ENCODE measurements around the gene KLHL3. TPM values are rescaled to one million over a fixed set of nuclear protein-coding genes. Genes with fewer than 3 reads are reported as not detected.

The KLHL3 gene
- total RNA-seq, 1 experiment from 2014 or later: 3.5 TPM

DNA sequence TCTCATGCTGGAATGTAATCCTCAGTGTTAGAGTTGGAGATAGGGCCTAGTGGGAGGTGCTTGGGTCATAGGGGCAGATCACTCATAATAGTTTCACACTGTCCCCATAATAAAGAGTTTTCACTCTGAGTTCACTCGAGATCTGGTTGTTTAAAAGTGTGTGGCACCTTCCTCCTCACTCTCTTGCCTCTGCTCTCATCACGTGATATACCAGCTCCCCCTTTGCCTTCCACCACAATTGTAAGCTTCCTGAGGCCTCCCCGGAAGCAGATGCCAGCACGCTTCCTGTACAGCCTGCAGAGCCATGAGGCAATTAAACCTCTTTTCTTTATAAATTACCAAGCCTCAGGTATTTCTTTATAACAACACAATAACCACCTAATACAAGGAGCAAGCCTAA lies 3.8 kb upstream of the KLHL3 start:
- intact Hi-C loops (cut with micrococcal nuclease; ENCODE audit: unreplicated experiment): no loop called here
- Mint-ChIP-seq H3K4me1 (ENCODE audit: low read depth, unreplicated experiment) (no peaks in the 10 kb centered on the region), H3K9me3 (ENCODE audit: unreplicated experiment) (no peaks in the 10 kb centered on the region), H3K27ac (ENCODE audit: unreplicated experiment) (no peak overlapping the region), H3K4me3 (ENCODE audit: unreplicated experiment) (no peak overlapping the region), H3K36me3 (ENCODE audit: insufficient read depth, unreplicated experiment) (no peaks in the 10 kb centered on the region), H3K27me3 (ENCODE audit: insufficient read depth, unreplicated experiment) (no peaks in the 10 kb centered on the region)
- BruUV-seq (replicated peaks): no TSS peak
- DNase-seq: no peak
- no peaks in the 10 kb centered on the region for H3K36me3 ChIP-seq (ENCODE audit: control insufficient read depth, insufficient read depth, low read length)
- POLR2A ChIA-PET: no interaction called here
- H3K4me1 ChIP-seq: peaks cover 14% of the 10 kb centered on the region; the same call in 1 of the 2 replicates
- CTCF ChIA-PET: interaction anchor here (3.7 kb wide), 1 partner anchor 110 kb away, joined by 78 read pairs; no protein-coding TSS in a partner anchor
- no peaks in the 10 kb centered on the region for H3K9me3 ChIP-seq
- TF ChIP-seq, protein P1, sequence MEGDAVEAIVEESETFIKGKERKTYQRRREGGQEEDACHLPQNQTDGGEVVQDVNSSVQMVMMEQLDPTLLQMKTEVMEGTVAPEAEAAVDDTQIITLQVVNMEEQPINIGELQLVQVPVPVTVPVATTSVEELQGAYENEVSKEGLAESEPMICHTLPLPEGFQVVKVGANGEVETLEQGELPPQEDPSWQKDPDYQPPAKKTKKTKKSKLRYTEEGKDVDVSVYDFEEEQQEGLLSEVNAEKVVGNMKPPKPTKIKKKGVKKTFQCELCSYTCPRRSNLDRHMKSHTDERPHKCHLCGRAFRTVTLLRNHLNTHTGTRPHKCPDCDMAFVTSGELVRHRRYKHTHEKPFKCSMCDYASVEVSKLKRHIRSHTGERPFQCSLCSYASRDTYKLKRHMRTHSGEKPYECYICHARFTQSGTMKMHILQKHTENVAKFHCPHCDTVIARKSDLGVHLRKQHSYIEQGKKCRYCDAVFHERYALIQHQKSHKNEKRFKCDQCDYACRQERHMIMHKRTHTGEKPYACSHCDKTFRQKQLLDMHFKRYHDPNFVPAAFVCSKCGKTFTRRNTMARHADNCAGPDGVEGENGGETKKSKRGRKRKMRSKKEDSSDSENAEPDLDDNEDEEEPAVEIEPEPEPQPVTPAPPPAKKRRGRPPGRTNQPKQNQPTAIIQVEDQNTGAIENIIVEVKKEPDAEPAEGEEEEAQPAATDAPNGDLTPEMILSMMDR (IDR thresholded peaks at IDR 0.05; ENCODE audit: insufficient read depth in 1 of 2, low read depth in 1 of 2, low read length in 1 of 2, severe bottlenecking in 1 of 2, unreplicated experiment in 1 of 2): no peak
- no peaks in the 10 kb centered on the region for H3K27me3 ChIP-seq (replicated peaks; ENCODE audit: control insufficient read depth, insufficient read depth, low read length)
- no peak overlapping the region for H3K4me3 ChIP-seq (ENCODE audit: low read depth, low read length)

DNA sequence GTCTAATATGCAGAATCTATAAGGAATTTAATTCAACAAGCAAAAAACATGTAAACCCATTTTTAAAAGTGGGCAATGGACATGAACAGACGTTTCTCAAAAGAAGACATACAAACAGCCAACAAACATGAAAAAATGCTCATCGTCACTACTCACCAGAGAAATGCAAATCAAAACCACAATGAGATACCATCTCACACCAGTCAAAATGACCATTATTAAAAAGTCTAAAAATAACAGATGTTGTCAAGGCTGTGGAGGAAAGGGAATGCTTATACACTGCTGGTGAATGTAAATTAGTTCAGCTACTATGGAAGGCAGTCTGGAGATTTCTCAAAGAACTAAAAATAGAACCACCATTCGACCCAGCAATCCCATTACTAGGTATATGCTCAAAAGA lies 3.1 kb upstream of the KLHL3 start:
- CTCF ChIA-PET: no interaction called here
- no TSS peak for BruUV-seq (replicated peaks)
- Histone ChIP-seq H3K36me3 (ENCODE audit: control insufficient read depth, insufficient read depth, low read length) (no peaks in the 10 kb centered on the region), H3K4me3 (ENCODE audit: low read depth, low read length) (no peak overlapping the region), H3K4me1 (peaks cover 18% of the 10 kb centered on the region), H3K27me3 (replicated peaks; ENCODE audit: control insufficient read depth, insufficient read depth, low read length) (no peaks in the 10 kb centered on the region), H3K9me3 (no peaks in the 10 kb centered on the region)
- Mint-ChIP-seq H3K27me3 (ENCODE audit: insufficient read depth, unreplicated experiment) (no peaks in the 10 kb centered on the region), H3K4me3 (ENCODE audit: unreplicated experiment) (no peak overlapping the region), H3K27ac (ENCODE audit: unreplicated experiment) (no peak overlapping the region), H3K36me3 (ENCODE audit: insufficient read depth, unreplicated experiment) (no peaks in the 10 kb centered on the region), H3K9me3 (ENCODE audit: unreplicated experiment) (no peaks in the 10 kb centered on the region), H3K4me1 (ENCODE audit: low read depth, unreplicated experiment) (no peaks in the 10 kb centered on the region)
- POLR2A ChIA-PET: no interaction called here
- intact Hi-C loops (cut with micrococcal nuclease; ENCODE audit: unreplicated experiment): no loop called here
- DNase-seq: no peak
- TF ChIP-seq, protein P1 (IDR thresholded peaks at IDR 0.05; ENCODE audit: insufficient read depth in 1 of 2, low read depth in 1 of 2, low read length in 1 of 2, severe bottlenecking in 1 of 2, unreplicated experiment in 1 of 2): no peak

DNA sequence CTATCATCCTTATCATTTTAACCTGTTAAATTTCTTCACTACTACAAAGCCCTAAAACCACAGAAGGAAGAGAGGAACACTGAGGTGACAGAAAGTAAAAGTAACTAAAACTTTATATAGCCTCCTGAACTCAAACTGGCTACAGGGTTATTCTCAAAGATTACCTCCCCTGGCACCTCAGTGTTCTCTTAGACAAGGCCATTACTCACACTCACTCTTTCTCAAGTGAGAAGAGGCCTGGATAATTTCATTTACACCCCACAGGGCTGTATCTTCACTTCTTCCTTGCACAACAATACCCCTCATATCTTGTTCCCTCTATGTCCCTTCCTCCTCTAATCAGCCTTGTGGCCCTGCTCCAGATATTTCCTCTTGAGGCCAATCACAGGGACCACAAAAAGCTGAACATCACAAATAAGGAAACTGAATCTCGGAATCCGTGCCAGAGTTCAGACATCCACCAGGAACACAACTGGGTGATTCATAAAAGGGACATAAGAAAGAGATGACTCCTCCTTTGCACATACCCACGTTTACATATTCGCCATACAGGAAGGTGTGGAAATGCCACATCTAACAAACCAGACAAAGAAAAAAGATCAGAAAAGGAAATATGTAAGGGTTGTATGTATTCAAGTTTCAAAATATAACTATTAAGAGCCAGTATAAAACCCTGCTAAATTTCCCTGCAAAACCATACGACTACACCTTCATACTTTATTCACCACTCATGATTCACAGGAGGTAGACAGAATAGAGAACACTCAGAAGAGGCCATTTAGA lies 1.7 kb upstream of the KLHL3 start:
- ChIA-PET CTCF (interaction anchor here (3.4 kb wide), 1 partner anchor 78 kb away, joined by 46 read pairs; no protein-coding TSS in a partner anchor), POLR2A (no interaction called here)
- H3K36me3 Mint-ChIP-seq (ENCODE audit: insufficient read depth, unreplicated experiment): no peaks in the 10 kb centered on the region
- TF ChIP-seq, protein P1 (IDR thresholded peaks at IDR 0.05; ENCODE audit: insufficient read depth in 1 of 2, low read depth in 1 of 2, low read length in 1 of 2, severe bottlenecking in 1 of 2, unreplicated experiment in 1 of 2): no peak
- no peak overlapping the region for H3K4me3 ChIP-seq (ENCODE audit: low read depth, low read length)
- H3K27ac Mint-ChIP-seq (ENCODE audit: unreplicated experiment): no peak overlapping the region
- no peaks in the 10 kb centered on the region for H3K27me3 Mint-ChIP-seq (ENCODE audit: insufficient read depth, unreplicated experiment)
- H3K4me1 ChIP-seq: peaks cover 31% of the 10 kb centered on the region
- H3K9me3 Mint-ChIP-seq (ENCODE audit: unreplicated experiment): no peaks in the 10 kb centered on the region
- H3K27me3 ChIP-seq (replicated peaks; ENCODE audit: control insufficient read depth, insufficient read depth, low read length): no peaks in the 10 kb centered on the region
- no peak for DNase-seq
- no peaks in the 10 kb centered on the region for H3K36me3 ChIP-seq (ENCODE audit: control insufficient read depth, insufficient read depth, low read length)
- 0 out of 2 replicates have a peak, but pooled peaks cover 1% of the 10 kb centered on the region for H3K9me3 ChIP-seq
- intact Hi-C loops (cut with micrococcal nuclease; ENCODE audit: unreplicated experiment): no loop called here
- BruUV-seq (replicated peaks): no TSS peak
- H3K4me1 Mint-ChIP-seq (ENCODE audit: low read depth, unreplicated experiment): peaks cover 13% of the 10 kb centered on the region
- no peak overlapping the region for H3K4me3 Mint-ChIP-seq (ENCODE audit: unreplicated experiment)

Data from Caco-2 (cell line).